Left renal pelvis (tissue), 4 donors: ENCODE data around the gene RIMBP2. TPM values are rescaled to one million over a fixed set of nuclear protein-coding genes. Genes with fewer than 3 reads are reported as not detected.

Source experiments
- DNase-seq, 4 donors: peaks; one replicate each; pipeline ENCODE4 v3.0.0-alpha.2; 2013; ENCODE audit warnings: low read depth in 4 of 4, low spot score in 3 of 4
- polyA plus RNA-seq, 4 donors: library from polyadenylated mRNA; unstranded; fragments of 120-200 nt; gene quantifications; one replicate each; pipeline ENCODE4 v1.2.1, GENCODE V29; 2013; ENCODE audit not compliant: insufficient read length in 4 of 4

Gene RIMBP2
- polyA plus RNA-seq, 4 donors, result 6.1 to 20.6 (median 14.3) TPM

GRCh38 chr12:130436741-130437501 is 279.2 kb downstream of the RIMBP2 start:
- DNase-seq, result no peak

GRCh38 chr12:130435826-130436225 is 280.3 kb downstream of the RIMBP2 start:
- DNase-seq, result no peak

GRCh38 chr12:130435331-130435730 is 280.8 kb downstream of the RIMBP2 start:
- no peak for DNase-seq

DNA sequence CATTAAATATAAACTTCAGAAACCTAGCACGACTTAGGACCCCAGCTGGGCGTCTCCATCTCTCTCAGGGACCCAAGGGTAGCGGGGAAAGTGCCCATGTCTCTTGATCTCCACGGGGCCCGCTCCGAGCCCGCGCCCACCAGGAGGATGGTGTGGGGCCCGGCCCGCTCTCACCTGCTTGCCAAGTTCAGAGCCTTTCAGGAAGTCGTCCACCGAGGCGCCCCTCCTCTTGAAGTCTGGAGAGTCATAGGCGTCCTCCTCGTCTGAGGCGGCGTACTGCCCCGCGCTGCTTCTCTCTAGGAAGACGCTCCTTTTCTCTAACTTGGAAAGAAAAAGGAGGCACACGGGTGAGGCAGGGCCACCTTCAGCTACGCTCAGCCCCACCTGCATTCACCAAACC is 281.5 kb downstream of the RIMBP2 start:
- no peak for DNase-seq

DNA sequence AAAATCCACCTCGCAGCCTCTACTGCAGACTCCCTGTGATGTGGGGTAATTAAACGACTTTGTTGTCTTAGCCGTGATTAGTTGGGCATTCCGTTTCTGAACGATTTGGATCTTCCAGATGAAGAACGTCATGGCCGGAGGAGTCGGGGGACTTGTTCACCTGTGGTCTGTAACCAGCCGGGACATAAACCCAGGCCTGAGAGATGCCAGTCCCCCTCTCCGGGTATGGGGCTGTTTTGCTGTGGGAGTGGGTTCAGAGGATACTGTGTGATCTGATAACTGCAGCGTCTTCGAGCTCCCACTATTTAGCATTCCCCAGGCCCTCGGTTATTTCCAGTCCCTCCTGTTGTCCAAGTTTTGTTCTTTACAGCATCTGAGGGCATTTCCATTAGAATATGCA is 282.3 kb downstream of the RIMBP2 start:
- DNase-seq, result no peak

- DNase-seq, result no peak
These were observed 282.7 kb downstream of the RIMBP2 start for GRCh38 chr12:130433411-130433810.

DNA sequence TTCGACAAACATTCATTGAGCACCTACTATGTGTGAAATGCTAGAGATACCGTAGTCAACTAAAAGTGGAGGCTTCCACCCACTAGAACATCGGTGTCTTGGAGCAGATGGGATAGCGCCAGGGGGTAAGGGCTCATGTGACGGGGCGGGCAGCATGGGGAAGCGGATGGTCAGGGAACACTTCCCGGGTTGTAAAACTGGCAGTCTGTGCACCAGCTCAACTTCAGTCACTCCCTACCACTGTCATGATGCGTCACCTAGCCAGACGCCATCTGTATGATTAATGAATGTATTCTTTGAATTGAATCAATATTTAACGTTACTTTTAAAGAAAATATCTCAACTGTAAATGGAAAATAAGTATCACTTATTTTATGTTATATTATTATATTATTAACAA is 284.9 kb downstream of the RIMBP2 start:
- no peak for DNase-seq

- no peak for DNase-seq
These were observed 286.2 kb downstream of the RIMBP2 start for GRCh38 chr12:130429656-130430505.

- no peak for DNase-seq
These were observed 288.0 kb downstream of the RIMBP2 start for GRCh38 chr12:130428116-130428515.

DNA sequence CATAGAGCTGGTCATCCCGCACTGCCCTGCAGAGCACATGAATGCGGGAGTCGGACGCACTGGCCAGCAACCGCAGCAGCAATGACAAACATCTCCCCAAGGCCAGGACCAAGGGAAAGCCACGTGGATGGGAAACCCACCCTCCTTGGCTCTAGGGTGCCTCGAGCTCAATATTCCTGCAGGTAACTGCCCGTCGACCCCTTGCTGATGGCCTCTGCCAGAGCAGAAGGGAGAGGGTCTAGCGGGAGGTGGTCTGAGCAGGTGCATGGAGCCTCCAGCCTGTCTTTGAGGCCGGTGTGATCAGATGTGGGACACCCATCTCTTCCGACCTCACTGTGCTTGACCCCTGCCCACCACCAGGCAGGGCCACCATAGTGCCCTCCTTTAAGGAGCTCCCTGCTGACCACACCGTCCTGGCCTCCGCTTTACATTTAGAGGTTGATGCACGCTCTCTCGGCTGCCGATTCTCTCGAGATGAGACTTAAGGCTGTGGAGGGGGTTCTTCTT is 288.7 kb downstream of the RIMBP2 start:
- no peak for DNase-seq

DNA sequence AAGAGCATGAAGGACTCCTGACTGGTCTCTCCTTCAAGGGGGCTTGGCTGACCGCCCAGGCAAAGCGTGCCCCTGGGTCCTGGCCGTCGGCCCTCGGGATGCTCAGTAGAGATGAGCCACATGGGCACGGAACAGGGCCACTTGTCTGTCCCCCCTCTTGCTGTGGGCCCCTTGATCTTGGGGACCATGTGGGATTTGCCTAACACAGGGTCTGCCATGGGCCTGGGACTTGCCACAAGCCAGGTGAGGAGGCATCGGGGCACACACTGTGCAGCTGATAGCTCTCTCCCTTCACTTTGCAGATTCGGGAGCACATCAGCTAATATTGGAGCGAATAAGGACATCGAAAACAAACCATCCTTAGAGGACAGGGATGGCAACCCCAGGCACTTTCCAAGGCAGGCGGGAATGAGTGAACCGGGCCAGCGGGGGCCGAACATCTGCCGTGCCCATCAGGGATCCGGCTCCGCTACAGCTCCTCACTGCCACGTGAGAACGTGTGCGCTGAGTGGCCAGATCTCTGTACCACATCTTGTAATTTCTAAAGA is 290.3 kb downstream of the RIMBP2 start:
- no peak for DNase-seq

GRCh38 chr12:130424858-130425697 is 291.0 kb downstream of the RIMBP2 start:
- no peak for DNase-seq

GRCh38 chr12:130423991-130424857 is 291.9 kb downstream of the RIMBP2 start:
- no peak for DNase-seq

GRCh38 chr12:130423136-130423535 is 293.0 kb downstream of the RIMBP2 start:
- no peak for DNase-seq

- DNase-seq, result no peak
These were observed 293.4 kb downstream of the RIMBP2 start for GRCh38 chr12:130422676-130423075.

DNA sequence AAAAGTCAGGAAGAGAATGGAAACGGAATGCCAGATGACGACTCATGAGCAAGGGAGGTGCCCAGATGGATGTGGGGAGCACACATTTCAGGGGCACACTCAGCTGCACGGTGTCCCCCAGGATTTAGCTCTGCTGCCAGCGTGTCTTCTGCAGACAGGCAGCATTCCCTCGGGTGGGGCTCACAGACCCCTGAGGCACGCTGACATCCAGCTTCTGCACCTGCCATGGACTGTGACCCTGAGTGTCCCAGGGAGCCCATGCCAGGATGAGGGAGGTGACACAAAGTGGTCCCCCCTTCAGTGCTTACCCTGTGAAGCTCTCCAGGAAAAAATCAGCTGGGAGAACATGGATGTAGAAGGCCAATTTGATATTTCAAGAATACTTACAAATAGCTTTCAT is 294.2 kb downstream of the RIMBP2 start:
- DNase-seq, result no peak

GRCh38 chr12:130420071-130420470 is 296.0 kb downstream of the RIMBP2 start:
- no peak for DNase-seq

GRCh38 chr12:130419116-130419515 is 297.0 kb downstream of the RIMBP2 start:
- no peak for DNase-seq

- no peak for DNase-seq
These were observed 297.8 kb downstream of the RIMBP2 start for GRCh38 chr12:130418251-130418650.

DNA sequence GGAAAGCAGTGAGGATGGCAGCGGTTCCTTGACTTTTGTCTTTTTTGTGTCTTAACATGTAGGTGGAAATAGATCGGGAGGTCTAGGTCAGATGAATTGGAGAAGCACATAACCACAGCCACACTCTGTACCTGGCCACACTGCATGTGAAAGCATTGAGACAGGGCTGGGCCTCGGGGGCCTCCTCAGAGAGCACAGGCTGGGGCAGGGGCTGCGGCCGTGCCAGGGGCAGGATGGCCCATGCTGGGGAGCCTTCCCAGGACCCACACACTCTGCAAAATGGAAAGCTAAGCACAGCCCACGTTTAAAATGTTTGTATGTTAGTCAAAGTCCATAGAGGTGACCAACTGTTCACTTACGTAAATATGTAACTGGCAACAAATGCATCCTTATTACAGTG is 301.7 kb downstream of the RIMBP2 start:
- DNase-seq, result no peak
